Islet of Langerhans (tissue), 1 donor: Measurements from ENCODE around the gene FAM111B.
"Not testable (repeated sequence)": the region's sequence is repeated elsewhere in the genome, so short reads cannot be mapped to it uniquely, and the experiment has no call there.

ENCODE experiments used
- FAIRE-seq: peaks from one replicate; lab custom pipeline; 2011; peaks lifted over from hg19 to GRCh38; lab: Jason Lieb, UNC

FAM111B gene, protein sequence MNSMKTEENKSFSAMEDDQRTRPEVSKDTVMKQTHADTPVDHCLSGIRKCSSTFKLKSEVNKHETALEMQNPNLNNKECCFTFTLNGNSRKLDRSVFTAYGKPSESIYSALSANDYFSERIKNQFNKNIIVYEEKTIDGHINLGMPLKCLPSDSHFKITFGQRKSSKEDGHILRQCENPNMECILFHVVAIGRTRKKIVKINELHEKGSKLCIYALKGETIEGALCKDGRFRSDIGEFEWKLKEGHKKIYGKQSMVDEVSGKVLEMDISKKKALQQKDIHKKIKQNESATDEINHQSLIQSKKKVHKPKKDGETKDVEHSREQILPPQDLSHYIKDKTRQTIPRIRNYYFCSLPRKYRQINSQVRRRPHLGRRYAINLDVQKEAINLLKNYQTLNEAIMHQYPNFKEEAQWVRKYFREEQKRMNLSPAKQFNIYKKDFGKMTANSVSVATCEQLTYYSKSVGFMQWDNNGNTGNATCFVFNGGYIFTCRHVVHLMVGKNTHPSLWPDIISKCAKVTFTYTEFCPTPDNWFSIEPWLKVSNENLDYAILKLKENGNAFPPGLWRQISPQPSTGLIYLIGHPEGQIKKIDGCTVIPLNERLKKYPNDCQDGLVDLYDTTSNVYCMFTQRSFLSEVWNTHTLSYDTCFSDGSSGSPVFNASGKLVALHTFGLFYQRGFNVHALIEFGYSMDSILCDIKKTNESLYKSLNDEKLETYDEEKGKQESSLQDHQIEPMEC

GRCh38 chr11:59106363-59107336 lies at the start of gene FAM111B:
TSS of gene FAM111B (plus strand) at chr11:59107237. CDS start at chr11:59109626, 2,389 bp downstream.
- peak; percentile 49 for FAIRE-seq

- FAIRE-seq = peak; percentile 9
These were observed 48.7 kb upstream of the FAM111B start for GRCh38 chr11:59058120-59059033.

DNA sequence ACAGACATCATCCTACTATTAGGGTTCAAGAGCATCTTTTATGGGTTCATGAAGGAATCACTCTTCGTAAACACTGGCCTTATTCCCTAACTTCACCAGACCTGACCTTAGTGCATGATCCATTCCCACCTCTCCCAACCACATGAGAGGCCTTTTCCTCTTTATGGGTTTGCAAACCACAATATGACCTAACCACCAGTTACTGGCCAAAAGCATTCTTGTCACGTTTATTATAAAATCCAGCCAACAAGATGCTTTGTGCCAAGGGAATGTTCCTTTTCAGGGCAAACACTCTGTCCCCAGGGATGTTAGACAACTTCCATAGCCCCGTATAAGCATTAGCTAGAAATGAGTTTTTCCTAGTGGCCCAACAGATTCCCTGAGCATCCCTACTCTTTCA lies 46.9 kb upstream of the FAM111B start:
- FAIRE-seq = not testable (repeated sequence)

DNA sequence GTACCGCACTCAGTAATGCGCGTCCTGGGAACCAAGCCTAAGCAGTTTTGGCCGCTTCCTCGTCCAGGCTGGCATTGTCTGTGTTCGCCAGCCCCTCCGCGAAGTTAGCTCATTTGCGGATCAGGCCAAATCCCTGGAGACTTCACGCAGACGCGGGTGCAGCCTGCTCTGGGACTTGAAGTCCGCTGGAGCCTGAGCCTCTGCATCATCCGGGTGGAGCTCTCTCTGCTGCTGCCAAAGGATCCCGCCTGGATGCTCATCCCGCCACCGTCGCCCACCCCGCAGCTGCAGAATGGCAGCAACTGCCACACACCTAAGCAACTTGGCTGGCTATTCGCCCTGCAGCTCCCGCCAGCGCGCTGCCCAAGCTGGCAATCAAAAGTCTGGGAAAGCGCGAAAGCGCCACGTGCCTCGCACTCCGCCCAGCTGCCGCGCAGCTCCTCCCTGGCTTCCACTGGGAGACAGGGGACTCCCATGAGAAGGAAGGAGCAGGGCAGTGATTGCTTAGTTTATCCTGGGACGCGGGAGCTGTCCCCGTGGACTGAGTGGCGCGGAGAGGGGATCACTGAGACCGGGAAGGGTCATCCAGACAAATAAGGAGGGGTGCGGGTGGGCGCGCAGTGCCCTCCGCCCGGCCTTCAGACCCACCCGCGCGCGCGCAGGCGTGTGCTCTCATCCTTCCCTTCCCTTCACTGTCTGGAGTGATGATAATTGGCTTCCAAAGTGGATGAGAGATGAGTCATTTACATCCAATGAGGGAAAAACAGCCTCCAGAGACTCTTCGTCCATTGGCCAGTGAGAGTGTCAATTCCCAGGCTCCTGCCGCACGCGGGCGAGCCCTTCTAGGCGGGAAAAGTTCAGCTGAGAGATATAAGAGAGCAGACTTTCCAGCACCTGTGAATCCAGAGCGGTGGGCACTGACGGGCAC lies 44.2 kb upstream of the FAM111B start:
- FAIRE-seq = no peak

- FAIRE-seq = not testable (repeated sequence)
These were observed 42.9 kb upstream of the FAM111B start for GRCh38 chr11:59063996-59064727.

DNA sequence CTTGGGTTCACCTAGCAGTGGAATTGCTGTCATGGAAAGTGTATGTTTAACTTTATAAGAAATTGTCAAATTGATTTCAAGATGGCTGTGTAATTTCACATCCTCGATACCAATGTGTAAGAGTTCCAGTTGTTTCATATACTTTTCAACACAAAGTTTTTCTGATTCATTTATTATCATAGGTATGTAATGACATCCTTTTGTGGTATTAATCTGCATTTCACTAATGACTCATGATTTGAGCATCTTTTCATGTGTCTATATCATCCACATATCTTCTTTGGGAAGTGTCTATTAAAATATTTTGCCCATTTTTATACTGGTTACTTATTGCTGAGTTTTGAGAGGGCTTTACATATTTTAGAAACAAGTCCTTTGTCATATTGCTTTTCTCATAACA lies 38.0 kb upstream of the FAM111B start:
- no peak for FAIRE-seq

- no peak for FAIRE-seq
These were observed 30.0 kb upstream of the FAM111B start for GRCh38 chr11:59076876-59077571.

- no peak for FAIRE-seq
These were observed 28.6 kb upstream of the FAM111B start for GRCh38 chr11:59078435-59078834.

DNA sequence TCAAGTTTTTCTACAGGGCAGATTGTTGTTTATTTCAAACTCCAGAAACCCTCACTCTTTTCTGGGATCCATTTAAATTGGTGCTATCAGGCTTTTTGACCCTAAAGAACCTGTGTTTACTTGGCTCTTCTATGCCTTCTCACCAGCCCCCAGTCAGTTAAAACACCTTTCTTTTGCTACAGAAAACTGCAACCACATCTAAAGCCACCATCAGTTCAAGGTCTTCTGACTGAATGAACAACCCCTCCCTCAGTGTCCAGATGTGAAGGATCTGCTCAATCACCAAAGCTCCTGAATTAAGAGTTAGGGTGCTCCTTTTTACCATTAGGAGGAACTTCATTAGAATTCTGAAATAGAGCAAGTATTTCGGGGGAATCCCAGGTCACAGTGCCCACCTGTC lies 28.0 kb upstream of the FAM111B start:
- no peak for FAIRE-seq

- FAIRE-seq = not testable (repeated sequence)
These were observed 26.6 kb upstream of the FAM111B start for GRCh38 chr11:59080421-59080820.

DNA sequence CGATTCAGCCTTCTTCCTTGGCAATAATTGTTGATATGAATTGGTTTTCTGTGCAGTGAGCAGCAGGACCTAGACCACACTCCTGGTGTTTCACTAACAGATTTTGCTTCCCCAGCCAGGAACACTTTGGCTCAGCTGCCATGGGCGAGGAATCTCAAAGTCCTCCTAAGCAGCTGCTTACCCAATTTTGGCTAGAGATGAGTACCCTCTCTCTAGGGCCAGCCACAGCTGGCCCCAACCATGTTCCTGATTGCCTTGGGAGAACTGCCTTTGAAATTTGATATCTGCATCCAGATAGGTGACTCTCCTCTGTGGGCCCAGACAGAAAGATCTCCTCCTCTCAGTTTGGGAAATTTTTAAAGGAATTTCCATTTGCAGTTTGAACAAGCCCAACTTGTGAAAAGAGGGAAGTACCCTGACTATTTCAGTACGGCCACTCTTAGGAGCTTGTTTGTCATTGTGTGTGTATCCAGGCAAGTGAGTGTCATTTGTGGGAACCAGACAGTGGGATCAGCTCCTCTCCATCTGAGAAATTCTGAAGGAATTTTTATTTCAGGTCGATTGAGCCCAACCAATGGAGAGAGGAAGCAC lies 25.5 kb upstream of the FAM111B start:
- FAIRE-seq = not testable (repeated sequence)

GRCh38 chr11:59086007-59086406 lies 21.0 kb upstream of the FAM111B start, which contains the start of gene GLYATL1B:
TSS of gene GLYATL1B (plus strand) at chr11:59086307. CDS start at chr11:59086307, 0 bp downstream.
- not testable (repeated sequence) for FAIRE-seq

DNA sequence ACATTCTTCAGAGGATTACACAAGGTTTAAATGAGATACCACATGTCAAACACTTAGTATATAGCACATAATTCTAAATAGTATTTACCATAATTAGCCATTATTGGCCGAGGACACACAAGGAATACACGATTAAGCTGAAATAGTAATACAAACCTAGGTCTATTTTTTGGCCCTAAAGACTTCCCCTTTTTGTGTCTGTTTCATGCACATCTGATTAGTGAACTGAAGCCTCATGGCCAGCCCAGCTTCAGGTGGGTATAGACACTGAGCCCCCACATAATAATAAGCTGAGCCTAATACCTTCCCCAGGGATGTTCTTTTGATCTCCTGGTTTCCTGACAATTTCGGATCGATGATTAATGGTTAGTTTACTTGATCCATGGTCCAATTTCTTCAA lies 18.9 kb upstream of the FAM111B start:
- no peak for FAIRE-seq

DNA sequence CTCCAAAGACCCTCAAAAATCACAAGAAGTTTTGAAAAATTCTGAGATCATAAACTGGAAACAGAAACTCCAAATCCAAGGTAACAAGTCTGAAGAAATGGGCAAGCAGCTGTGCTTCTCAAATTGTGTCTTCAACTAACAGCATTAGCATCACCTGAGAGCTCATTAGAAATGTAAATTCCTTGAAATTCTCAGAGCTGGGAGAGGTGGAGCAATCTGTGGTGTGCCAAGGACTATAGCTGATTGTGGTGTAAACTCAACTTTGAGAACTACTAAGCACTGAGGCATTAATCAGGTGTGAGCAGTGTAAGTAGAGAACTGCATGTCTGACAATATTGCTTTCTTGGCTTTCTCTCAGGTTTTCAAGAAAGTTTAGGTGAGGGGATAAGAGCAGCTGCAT lies 13.5 kb upstream of the FAM111B start:
- FAIRE-seq = not testable (repeated sequence)

GRCh38 chr11:59095225-59095624 lies 11.8 kb upstream of the FAM111B start:
- not testable (repeated sequence) for FAIRE-seq

DNA sequence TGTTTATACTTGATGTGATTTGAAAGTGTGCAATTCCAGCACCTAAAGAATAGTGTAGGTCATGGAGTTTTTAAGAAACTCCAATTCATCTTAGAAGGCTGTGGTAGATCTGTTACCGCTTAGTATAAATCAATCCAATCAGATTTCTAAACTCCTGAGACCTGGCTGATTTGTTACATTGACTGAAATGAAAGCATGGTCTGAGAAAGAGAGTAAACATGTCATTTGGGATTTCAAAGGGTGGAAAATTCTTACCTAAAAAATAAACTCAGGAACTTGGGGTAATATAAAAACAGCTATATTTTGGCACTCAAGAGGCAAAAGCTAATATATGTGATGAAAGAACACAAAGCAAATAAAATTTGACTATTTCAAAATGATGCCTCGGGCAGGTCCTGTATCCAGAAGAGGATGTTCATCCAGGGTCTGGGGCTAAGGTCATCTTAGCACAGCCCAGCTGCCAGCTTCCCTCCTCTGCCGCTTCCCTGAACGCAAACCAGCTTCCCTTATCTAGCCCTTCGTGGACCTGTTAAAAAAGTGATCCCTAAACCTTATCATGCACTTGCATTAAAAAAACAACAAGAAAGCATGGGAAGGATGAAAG lies 11.0 kb upstream of the FAM111B start:
- not testable (repeated sequence) for FAIRE-seq

GRCh38 chr11:59097113-59097708 lies 9.8 kb upstream of the FAM111B start:
- no peak for FAIRE-seq
